Fibroblast of the aortic adventitia (primary cell): ENCODE results near the gene SERPINA10. TPM values are rescaled to one million over a fixed set of nuclear protein-coding genes. Genes with fewer than 3 reads are reported as not detected.

Experiments
- DNase-seq: peaks from one replicate; pipeline ENCODE4 v3.0.0-alpha.2; 2010; ENCODE audit warnings: low read depth
- H3K4me3 ChIP-seq: 2 replicates; pipeline ENCODE4 v1.5.1; 2011; ENCODE audit warnings: low read depth, mild to moderate bottlenecking, control low read depth, low read length, moderate library complexity
- CTCF ChIP-seq: IDR thresholded peaks from 2 replicates; pipeline ENCODE4 v1.5.1; 2011; ENCODE audit warnings: mild to moderate bottlenecking, low read length, control low read depth, inconsistent platforms; ENCODE audit not compliant: insufficient read depth
- total RNA-seq: library from RNA; depleted of rRNA; stranded (reverse); fragments of >200 nt; gene quantifications from 2 replicates; pipeline ENCODE4 v1.2.3, GENCODE V29; 2012; ENCODE audit warnings: low replicate concordance

SERPINA10 gene
- total RNA-seq, 1 donor: not detected

- no peak for TF ChIP-seq CTCF
- no peak for DNase-seq
- H3K4me3 ChIP-seq: no peak overlapping the region
Measured at GRCh38 chr14:94244182-94244581, 48.9 kb downstream of the SERPINA10 start.

DNA sequence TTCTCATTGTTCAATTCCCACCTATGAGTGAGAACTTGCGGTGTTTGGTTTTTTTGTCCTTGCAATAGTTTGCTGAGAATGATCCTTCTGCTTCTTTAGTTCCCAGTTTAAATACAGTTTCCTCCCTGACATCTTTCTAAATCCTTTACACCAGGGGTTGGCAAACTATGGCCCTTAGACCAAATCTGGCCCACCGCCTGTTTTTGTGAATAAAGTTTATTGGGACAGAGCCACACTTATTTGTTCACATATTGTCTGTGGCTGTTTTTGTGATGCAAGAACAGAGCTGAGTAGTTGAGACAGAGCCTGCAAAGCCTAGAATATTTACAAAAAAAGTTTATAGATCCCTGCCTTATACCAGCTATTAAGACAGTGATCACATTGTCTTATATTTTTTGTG, 53.7 kb downstream of the SERPINA10 start:
- no peak for DNase-seq
- no peak for TF ChIP-seq CTCF
- no peak overlapping the region for H3K4me3 ChIP-seq

DNA sequence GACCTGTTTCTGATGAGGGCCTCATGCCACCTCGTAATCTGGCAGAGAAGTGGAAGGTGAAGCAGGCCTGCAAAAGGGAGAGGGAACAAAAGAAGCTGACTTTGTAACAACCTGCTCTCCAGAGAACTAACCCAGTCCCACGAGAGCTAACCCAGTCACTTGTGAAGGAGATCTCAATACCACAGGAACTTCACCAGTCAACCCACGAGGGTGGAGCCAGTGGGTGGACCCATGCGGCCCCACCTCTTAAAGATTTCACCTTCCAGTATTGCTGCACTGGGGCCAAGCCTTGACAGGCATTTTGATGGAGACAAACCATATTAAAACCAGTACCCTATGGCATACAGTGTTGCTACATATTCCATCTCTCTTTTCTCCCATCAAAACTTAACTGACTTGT, 55.1 kb downstream of the SERPINA10 start:
- no peak overlapping the region for H3K4me3 ChIP-seq
- TF ChIP-seq CTCF: no peak
- no peak for DNase-seq

DNA sequence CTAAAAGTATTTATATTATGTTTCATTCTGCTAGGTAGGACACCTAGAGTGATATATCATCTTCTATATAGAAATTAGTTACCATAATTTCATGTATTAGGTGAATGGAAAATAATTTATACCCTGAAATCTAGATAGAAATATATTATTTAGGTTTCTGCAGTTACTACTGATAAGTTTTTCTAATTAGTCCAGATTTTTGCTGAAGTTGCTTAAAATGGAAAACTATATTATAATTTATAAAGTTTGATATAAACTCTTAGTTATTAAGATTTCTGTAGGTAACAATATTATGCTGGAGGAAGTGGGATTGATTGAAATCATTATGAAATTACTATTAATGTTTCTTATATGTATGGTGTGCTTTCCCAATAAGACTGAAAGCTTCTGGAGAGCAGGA, 56.0 kb downstream of the SERPINA10 start:
- H3K4me3 ChIP-seq: no peak overlapping the region
- no peak for DNase-seq
- no peak for TF ChIP-seq CTCF

Other genes with a start within 250 kb of the SERPINA10 start
- gene DDX24, start 212.1 kb downstream of the SERPINA10 start, total RNA-seq: 130 and 446 TPM in 2 replicates
- gene IFI27L1, start 212.0 kb downstream of the SERPINA10 start, total RNA-seq: 8.9 and 12.2 TPM in 2 replicates
- gene IFI27, start 182.5 kb downstream of the SERPINA10 start, total RNA-seq: 20.2 and 78.2 TPM in 2 replicates
- 107 and 247 TPM in 2 replicates for gene IFI27L2, start 163.7 kb downstream of the SERPINA10 start, total RNA-seq
- gene PPP4R4, start 118.9 kb downstream of the SERPINA10 start, total RNA-seq: 0.98 and 7.0 TPM in 2 replicates
- gene SERPINA6, start 30.1 kb upstream of the SERPINA10 start, total RNA-seq: not detected in 2 replicates
- gene SERPINA2, start 73.4 kb upstream of the SERPINA10 start, total RNA-seq: not detected in 2 replicates
- gene SERPINA1, start 95.3 kb upstream of the SERPINA10 start, total RNA-seq: not detected in 2 replicates
- gene SERPINA11, start 159.5 kb upstream of the SERPINA10 start, total RNA-seq: not detected in 2 replicates
- gene SERPINA9, start 182.9 kb upstream of the SERPINA10 start, total RNA-seq: not detected in 2 replicates
- gene SERPINA12, start 216.2 kb upstream of the SERPINA10 start, total RNA-seq: not detected in 2 replicates